GM10266 (cell line): Measurements from ENCODE around the gene CMC2.
A peak's percentile ranks its signal among the peaks of the same experiment; 100 is the strongest.

Experiments
- DNase-seq: peaks from one replicate; pipeline ENCODE4 v3.0.0; 2012; ENCODE audit errors: extremely low spot score
- TF ChIP-seq, protein P1 (sequence below): IDR thresholded peaks from 2 replicates; pipeline ENCODE4 v1.5.1; 2012; ENCODE audit warnings: mild to moderate bottlenecking, low read depth; ENCODE audit not compliant: control insufficient read depth, insufficient read depth; ENCODE audit errors: missing control alignments

The CMC2 gene

DNA sequence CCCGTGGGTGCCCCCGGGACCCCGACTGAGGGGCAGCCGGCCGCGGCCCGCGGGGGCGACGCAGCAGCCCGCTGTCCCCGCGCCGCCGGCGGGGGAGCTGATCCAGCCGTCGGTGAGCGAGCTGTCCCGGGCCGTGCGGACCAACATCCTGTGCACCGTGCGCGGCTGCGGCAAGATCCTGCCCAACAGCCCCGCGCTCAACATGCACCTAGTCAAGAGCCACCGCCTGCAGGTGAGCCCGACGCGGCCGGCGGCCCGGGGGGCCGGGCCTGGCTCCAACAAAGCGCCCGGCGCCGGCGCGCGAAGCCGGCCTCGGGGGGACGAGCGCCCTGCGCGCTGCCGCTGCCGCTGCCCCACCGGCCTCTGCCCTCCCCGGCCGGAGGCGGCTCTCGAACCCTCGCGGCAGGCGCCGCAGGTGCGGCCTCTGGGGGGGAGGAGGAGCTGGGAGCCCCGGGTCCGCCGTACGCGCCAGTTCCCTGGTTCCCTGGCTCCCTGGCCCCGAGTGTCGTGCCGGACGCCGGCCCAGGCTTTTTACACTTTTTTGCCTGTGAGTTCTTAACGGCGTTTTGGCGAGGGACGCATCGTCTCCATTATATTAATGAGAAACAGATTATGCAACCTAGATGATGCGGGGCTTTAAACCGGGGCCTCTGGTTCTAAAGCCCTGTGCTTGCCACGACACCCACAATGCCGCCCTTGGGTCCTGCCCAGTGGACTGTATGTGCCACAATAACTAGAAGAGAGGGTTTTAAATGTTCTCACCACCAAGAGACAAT is 29.5 kb upstream of the CMC2 start:
- no peak for DNase-seq

DNA sequence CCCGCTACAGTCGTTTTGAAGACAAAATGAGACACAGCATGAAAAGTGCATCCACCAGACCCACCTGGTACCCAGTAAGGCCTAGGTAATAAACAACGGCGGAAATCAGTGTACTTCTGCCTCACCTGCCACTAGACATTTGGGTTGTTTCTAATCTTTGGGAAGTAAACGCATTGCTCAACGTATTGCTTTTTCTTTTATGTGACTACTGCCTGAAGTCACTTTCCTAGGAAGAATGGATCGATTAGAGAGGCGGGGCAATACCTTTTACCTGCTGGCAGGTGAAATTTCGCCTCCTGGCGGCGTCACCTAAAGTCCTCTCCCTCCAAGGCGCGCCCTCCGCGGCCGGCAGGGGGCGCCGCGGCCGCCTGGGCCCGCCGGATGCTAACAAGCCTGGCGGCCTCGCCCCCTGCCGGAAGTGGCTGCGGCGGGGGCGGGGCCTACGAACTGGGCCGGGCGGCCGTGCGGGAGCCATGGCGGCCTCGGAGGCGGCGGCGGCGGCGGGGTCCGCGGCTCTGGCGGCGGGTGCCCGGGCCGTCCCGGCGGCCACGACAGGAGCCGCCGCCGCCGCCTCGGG is 28.8 kb upstream of the CMC2 start, which contains the start of gene ATMIN:
Gene ATMIN (plus strand): TSS at position 445 of the 577 bp plus-strand sequence. CDS start 29 bp downstream, at position 474.
- TF ChIP-seq, protein P1, sequence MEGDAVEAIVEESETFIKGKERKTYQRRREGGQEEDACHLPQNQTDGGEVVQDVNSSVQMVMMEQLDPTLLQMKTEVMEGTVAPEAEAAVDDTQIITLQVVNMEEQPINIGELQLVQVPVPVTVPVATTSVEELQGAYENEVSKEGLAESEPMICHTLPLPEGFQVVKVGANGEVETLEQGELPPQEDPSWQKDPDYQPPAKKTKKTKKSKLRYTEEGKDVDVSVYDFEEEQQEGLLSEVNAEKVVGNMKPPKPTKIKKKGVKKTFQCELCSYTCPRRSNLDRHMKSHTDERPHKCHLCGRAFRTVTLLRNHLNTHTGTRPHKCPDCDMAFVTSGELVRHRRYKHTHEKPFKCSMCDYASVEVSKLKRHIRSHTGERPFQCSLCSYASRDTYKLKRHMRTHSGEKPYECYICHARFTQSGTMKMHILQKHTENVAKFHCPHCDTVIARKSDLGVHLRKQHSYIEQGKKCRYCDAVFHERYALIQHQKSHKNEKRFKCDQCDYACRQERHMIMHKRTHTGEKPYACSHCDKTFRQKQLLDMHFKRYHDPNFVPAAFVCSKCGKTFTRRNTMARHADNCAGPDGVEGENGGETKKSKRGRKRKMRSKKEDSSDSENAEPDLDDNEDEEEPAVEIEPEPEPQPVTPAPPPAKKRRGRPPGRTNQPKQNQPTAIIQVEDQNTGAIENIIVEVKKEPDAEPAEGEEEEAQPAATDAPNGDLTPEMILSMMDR, result peak; percentile 98
- DNase-seq, result peak; percentile 98

More for the DNA sequence above, 29.5 kb upstream of the CMC2 start:
- TF ChIP-seq, protein P1, result no peak

DNA sequence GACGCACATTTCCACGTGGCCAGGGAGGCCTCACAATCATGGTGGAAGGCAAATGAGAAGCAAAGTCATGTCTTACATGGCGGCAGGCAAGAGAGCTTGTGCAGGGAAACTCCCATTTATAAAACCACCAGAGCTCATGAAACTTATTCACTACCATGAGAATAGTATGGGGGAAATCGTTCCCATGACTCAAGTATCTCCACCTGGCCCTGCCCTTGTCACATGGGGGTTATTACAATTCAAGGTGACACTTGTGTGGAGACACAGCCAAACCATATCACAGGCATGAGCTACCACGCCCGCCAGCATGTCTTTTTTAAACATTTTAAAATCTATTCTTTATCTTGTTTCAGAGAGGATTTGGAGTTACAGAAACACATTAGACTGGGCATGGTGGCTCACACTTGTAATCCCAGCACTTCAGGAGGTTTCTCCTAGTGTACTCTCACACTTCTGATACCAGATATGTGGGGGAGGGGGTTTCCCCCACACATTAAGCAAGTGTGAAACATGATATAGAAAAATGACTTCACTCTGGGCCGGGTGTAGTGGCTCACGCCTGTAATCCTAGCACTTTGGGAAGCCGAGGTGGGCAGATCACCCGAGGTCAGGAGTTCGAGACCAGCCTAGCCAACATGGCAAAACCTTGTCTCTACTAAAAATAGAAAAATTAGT is 23.4 kb upstream of the CMC2 start:
- TF ChIP-seq, protein P1, result no peak

DNA sequence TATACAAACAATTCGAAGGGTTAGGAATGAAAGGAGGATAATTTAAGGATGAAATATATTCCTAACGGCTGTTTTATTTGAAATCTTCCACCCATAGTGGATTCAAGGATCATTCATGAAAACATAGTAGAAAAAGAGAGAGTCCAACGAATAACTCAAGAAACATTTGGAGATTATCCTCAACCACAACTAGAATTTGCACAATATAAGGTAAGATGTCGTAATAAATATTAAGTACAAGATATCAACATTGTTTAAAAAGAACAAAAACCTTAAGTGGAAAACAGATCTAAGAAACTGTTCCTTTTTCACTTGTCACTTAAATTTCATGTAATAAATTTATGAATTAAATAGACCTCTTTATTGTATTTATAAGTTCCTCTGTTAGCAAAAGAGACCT is 19.7 kb upstream of the CMC2 start:
- TF ChIP-seq, protein P1, result no peak
- DNase-seq, result no peak

More for the DNA sequence above, 23.4 kb upstream of the CMC2 start:
- no peak for DNase-seq

DNA sequence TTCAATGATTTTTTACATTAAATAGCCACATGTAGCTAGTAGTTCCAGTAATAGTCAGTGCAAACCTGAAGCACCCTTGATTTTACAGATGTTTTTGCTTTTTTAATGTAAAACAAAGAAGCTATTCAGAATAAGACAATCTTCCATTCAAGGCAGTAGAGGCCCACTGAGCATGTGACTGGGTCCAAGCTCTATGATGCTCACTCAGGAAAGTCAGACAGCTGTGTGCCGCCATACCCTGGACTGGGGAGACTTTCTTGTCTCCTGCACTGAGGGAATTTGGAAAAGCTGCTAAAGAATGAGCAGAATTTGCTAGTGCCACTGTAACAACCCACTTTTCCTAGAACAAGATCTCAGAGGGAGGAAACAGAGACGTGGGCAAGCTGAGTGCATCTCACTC is 11.8 kb upstream of the CMC2 start:
- DNase-seq, result no peak
- TF ChIP-seq, protein P1, result no peak

DNA sequence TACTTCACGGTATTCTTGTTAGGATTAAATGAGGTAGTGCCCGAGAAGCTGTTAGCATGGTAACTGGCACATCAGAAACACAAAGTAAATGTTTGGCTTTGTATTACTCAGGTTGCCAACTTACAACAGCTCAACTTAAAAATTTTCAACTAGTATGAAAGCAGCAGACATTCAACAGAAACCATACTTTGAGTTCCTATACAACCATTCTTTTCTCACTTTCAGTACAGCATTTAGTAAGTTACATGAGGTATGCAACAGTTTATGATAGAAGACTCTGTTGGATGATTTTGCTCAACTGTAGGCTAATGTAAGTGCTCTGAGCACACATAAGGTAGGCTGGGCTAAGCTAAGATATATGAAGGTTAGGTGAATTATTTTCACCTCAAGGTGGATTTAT is 8.0 kb upstream of the CMC2 start:
- no peak for DNase-seq
- TF ChIP-seq, protein P1, result no peak
